GM10847 (cell line): Measurements from ENCODE around the gene ZNF280A.

Experiments used
- POLR2A ChIP-seq: IDR thresholded peaks from 2 replicates; pipeline ENCODE4 v1.6.1; 2011; ENCODE audit not compliant: insufficient read length; ENCODE audit errors: extremely low read depth

ZNF280A gene

DNA sequence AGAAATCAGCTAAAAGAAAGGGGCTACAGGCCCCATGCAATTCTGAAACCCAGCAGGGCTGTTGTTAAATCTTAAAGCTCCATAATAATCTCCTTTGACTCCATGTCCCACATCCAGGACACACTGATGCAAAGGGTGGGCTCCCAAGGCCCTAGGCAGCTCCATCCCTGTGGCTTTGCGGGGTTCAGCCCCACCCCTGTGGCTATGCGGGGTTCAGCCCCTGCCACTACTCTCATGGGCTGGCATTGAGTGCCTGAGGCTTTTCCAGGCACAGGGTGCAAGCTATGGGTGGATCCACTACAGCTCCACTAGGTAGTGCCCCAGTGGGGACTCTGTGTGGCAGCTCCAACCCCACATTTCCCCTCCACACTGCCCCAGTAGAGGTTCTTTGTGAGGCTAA lies 8.7 kb upstream of the ZNF280A start:
- TF ChIP-seq POLR2A = no peak

DNA sequence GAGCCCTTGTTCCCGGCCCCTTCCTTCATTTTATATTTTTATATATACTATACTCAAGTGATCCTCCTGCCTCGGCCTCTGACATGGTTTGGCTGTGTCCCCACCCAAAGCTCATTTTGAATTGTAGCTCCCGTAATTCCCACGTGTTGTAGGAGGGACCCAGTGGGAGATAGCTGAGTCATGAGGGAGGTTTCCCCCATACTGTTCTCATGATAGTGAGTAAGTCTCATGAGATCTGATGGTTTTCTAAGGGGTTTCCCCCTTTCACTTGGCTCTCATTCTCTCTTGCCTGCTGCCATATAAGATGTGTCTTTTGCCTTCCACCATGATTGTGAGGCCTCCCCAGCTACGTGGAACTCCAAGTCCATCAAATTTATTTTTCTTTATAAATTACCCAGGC lies 7.2 kb upstream of the ZNF280A start:
- TF ChIP-seq POLR2A = no peak

DNA sequence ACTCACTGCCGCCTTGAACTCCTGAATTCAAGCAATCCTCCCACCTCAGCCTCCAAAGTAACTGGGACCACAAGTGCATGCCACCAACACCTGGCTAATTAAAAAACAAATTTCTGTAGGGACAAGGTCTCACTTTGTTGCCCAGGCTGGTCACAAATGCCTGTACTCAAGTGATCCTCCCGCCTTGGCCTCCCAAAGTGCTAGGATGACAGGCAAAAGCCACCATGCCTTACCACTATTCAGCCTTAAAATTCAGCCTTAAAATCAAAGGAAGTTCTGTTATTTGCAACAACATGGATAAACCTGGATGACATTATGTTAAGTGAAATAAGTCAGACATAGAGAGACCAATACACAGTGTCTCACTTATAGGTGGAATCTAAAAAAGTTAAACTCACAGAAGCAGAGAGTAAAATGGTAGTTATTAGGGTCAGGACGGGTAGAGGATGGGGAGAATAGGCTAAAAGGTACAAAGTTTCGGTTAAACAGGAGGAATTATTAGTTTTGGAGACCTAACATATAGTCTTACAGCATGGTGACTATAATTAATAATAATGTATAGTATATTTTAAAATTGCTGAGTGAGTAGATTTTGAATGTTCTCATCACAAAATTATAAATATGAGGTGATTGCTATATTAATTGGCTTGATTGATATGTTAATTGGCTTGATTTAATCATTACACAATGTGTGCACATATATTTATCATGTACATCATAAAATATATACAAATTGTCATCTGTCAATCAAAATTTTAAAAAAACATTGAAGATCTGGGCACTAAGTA lies 6.2 kb upstream of the ZNF280A start:
- no peak for TF ChIP-seq POLR2A

DNA sequence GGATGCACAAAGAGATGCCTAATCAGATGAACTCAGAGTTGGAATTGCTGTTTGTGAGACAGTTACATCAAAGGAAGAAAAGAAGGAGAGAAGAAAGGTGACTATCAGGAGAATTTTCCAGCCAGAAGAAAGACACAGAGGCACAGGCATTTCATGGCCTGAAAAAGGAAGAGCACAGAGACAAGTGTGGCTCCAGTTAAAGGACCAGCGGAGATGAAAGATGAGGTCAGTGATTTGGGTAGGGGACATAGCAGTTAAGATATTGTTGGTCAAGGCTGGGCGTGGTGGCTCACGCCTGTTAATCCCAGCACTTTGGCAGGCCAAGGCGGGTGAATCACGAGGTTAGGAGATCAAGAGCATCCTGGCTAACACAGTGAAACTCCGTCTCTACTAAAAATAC lies 3.4 kb upstream of the ZNF280A start:
- no peak for TF ChIP-seq POLR2A

DNA sequence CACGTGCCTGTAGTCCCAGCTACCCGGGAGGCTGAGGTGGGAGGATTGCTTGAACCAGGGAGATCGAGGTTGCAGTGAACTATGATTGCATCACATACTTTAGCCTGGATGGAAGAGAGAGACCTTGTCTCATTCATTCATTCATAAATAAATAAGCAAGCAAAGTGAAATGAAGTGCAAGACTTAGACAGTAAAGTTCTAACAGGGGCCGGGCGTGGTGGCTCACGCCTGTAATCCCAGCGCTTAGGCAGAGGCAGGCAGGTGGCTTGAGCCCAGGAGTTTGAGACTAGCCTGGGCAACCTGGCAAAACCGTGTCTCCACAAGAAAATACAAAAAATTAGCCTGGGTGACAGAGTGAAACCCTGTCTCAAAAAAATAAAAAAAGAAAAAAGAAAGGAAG lies 1.6 kb upstream of the ZNF280A start:
- no peak for TF ChIP-seq POLR2A

DNA sequence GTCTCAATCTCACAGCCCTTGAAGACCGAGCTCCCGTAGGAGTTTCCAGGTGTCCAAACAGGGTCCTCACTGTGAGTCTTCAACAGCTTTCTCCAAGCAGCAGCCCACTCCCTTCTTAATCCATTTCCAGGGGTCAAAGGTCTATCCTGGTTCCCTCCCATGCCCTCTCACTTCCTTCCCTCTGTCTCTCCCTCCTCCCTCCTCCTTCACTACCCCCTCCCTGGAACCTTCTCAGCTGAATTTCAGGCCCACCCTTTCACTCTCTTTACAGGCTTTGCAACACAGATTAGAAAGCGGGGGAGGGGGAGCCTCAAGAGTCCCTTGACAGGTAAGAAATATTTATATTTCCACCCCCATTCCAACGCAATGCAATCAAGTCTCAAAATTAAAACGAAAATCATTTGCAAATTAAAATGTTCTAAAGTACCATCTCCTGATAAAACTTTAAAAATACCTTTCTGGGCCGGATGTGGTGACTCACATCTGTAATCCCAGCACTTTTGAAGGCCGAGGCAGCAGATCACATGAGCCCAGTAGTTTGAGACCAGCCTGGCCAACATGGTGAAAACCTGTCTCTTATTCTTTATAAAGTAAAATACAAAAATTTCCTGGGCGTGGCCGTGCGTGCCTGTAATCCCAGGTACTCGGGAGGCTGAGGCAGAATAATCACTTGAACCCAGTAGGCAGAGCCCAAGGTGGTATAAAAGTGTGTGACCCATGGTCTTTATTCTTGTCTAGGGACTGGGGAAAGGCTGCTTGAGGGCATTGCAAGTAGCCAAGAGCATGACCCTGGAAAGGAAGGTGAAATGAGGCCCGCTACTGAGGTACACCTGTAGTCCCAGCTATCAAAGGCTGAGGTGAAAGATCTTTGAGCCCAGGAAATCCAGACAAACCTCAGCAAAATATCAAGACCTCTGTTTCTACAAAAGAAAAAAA lies 865 bp upstream of the ZNF280A start:
- no peak for TF ChIP-seq POLR2A

DNA sequence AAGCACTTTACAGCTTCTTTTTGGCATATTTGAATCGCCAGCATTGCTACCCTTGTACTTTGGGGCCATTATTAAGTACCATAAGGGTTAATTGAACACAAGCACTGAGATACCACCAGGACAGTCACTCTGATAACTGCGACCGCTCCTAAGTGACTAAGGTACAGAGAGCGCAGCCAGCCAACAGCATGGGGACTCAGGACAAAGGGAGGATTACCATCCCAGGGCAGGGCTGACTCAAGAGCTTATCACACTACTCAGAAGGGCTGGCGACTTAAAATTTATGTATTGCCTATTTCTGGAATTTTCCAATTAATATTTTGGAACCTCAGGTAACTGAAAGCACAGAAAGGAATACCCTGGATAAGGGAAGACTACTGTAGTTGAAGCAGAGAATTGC lies 479 bp downstream of the ZNF280A start:
- TF ChIP-seq POLR2A = no peak

DNA sequence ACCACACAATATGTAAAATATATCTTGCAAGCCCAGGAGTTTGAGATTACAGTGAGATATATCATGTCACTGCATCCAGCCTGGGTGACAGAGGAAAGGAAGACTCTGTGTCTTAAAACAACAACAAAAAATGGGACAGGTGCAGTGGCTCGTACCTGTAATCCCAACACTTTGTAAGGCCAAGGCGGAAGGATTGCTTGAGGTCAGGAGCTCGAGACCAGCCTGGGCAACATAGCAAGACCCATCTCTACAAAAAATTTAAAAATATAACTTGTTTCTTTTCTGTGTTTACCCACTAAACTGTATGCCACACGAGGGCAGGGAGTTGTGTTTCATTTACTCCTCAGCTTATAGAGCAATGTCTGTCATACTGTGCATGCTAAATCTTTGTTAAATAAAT lies 3.1 kb downstream of the ZNF280A start:
- no peak for TF ChIP-seq POLR2A

DNA sequence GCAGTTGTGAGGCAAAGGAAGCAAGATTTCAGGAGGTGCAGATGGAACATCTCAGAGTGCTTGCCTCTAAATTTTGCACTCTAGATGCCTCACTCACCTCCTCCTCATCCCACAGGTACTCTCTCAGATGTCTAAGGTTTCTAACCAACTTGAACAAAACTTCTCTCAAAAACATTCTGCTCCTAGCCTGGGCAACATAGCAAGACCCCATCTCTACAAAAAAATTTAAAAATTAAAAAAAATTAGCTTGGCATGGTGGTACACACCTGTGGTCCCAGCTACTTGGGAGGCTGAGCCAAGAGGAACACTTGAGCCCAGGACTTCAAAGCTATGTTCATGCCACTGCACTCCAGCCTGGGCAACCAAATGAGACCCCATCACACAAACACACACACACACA lies 4.2 kb downstream of the ZNF280A start:
- TF ChIP-seq POLR2A = no peak

DNA sequence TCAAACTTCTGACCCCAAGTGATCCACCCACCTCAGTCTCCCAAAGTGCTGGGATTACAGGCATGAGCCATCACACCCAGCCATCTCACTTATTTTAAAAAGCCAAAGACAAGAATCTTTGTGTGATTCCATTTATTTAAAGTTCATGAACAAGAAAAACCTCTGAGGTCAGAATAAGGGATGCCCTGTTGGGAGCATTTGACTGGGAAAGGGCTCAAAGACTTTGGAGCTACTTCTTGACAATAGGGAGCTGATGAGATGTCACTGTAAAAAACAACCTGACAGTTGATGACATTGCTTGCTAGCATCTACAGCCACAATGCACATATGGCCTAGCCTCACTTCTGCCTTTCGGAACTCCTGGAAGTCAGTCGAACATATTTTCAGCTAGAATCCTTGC lies 6.5 kb downstream of the ZNF280A start:
- TF ChIP-seq POLR2A = no peak

DNA sequence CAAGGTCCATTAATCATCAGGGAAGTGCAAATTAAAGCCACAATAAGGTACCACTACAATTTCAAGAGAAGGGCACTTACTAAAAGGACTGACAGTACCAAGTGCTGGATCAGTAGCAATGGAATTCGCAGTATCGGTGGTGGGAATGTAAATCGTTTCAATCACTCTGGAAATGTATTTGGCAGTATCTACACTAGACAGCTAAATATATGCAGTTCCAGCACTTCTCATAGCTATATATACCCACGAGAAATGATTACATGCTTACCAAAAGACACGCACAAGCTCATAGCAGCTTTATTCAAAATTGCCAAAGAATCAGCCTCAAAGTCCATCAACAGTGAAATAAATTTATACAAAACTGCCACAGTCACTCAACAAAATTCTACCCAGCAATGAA lies 7.1 kb downstream of the ZNF280A start:
- no peak for TF ChIP-seq POLR2A

DNA sequence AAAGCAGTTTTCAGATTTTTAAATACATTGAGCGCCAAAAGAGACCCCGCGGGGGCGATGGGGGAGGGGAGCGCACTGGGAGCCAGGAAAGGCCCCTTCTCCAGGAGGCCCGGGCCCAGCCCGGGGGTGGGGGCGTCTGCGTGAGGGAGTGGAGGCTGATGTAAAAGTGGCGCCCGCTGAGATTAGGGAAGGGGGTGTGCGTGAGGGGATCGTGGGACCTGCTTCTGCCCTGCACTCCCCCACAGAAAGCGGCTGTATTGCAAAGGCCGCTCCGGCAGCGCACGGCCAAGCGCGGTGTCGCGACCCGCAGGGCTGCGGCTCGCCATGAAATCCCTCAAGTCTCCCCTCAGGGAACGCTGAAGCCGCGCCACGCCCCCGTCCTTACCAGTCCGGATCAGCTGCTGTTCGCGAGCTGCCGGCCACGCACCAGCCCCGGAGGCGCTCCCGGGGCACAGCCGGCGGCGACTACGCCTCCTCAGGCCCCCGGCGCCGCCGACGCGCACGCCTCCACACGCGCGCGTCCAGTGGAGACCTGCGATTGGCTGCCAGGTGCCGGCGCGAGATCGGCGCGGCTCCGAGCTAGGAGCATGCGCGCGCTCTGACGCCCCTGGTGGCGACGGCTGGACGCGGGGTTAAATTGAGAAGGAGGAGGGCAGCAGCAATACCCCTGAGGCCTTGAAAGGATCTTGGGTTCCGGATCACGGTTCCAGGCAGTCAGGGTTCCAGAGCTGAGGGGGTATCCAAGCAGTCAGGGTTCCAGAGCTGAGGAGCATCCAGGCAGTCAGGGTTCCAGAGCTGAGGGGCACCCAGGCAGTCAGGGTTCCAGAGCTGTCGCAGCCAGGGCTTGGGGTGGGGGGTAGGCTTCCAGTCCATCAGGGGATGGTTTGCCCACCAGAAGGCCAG lies 11.5 kb downstream of the ZNF280A start, which contains the start of gene ZNF280B:
TSS of gene ZNF280B (minus strand) at position 469 of the 903 bp plus-strand sequence. CDS start 19,344 bp downstream, outside the sequence.
- peak; percentile 37 for TF ChIP-seq POLR2A

DNA sequence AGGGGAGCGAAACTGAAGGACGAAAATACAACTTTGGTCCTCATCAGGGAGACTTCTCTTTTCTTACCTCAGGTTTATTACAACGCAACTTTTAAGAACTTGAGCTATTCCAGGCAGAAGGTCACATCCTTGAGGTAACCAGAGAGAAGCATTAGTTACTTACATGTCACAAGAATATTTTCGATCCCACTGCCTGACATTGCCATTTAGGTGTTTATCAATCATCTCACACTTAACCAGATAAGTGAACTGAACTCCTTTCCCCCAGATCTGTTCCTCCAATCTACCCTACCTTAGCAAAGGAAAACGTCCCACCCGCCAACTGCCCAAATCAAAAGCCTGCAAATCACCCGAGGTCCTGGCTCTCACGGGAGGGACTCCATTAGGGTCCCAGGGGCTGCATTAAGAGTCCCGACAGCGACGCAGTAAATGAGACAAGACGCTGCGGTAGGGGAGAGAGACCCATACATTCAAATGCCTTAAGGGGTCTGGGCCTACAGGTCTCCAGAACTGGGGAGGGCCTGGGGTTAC lies 12.3 kb downstream of the ZNF280A start:
- TF ChIP-seq POLR2A = no peak

DNA sequence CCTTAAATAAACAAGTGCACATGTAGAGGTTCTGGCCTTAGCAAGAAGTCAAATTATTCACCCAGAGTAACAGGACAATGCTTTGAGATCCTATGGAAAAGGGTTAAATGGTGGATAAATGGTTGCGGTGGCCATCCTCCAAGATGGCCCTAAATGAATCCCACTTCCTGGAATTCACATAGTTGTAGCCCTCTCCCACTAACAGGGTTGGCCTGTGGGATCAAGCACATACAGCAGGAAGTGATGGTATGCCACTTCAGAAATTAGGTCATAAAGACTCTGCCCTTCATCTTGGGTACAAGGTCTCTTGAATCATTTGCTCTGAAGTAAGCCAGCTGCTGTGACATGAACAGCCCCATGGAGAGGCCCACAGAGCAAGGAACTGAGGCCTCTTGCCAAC lies 13.3 kb downstream of the ZNF280A start:
- TF ChIP-seq POLR2A = no peak

DNA sequence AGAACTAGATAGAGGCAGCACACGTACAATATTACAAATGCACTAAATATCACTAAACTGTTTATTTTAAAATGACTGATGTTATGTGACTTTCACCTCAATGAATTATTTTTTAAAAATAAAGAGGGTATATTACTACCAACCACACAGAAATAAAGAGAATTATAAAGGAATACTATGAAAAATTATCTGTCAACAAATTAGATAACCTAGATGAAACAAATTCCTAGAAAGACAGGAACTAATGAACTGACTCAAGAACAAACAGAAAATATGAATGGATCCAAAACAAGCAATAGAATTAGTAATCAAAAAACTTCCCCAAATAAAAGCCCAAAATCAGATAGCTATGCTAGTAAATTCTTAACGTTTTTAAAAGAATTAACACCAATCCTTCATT lies 21.8 kb downstream of the ZNF280A start:
- TF ChIP-seq POLR2A = no peak
